ENCODE results near the gene DNER. TPM values are rescaled to one million over a fixed set of nuclear protein-coding genes. Genes with fewer than 3 reads are reported as not detected.

The DNER gene
- total and polyA plus RNA-seq, 2 donors (not counting 3 experiments of a cell fraction or from before 2014, with no cell fraction given), result 0.01 TPM; not detected in 1

DNA sequence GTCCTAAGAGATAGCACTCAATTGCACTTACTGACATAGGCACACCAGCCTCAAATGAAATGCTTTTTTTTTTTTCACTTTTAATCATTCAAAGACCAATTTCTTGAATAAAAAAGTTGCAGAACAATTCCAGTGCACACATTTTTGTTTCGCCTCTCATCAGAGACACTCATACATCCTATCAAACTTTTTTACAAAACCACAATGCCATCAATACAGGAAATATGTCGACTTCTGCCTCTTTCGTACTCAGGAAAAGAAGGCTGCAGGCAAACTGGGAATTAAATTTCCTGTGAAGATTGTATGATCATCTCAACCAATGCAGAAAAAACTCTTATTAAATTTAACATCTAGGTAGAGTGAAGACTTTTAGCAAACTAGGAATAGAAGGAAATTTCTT is 112.4 kb downstream of the DNER start:
- Histone ChIP-seq H4K20me1 (replicated peaks; ENCODE audit: control insufficient read depth, extremely low read depth, insufficient read depth, low read length) (no peaks in the 10 kb centered on the region), H3K27ac (ENCODE audit: insufficient read depth, low read depth, low read length) (no peak overlapping the region), H3K27me3 (ENCODE audit: control insufficient read depth in 2 of 2, insufficient read depth in 2 of 2, low read length in 2 of 2) (no peaks in the 10 kb centered on the region), H2AFZ (ENCODE audit: low read depth, low read length) (no peak overlapping the region), H3K36me3 (ENCODE audit: control insufficient read depth in 2 of 2, extremely low read depth in 1 of 2, insufficient read depth in 2 of 2, low read length in 2 of 2) (no peaks in the 10 kb centered on the region), H3K4me1 (ENCODE audit: control insufficient read depth, extremely low read depth, insufficient read depth, low read length) (no peaks in the 10 kb centered on the region), H3K79me2 (ENCODE audit: control insufficient read depth, insufficient read depth, low read length) (no peaks in the 10 kb centered on the region), H3K9me1 (replicated peaks; ENCODE audit: control insufficient read depth, extremely low read depth, insufficient read depth, low read length) (no peaks in the 10 kb centered on the region), H3K4me2 (ENCODE audit: insufficient read depth, low read length) (no peak overlapping the region), H3K9ac (replicated peaks; ENCODE audit: extremely low read depth, insufficient read depth, low read length) (no peak overlapping the region), H3K9me3 (replicated peaks; ENCODE audit: control insufficient read depth, insufficient read depth, low read length) (no peaks in the 10 kb centered on the region), H3K4me3 (replicated peaks in 1 of 3; ENCODE audit: insufficient read depth in 1 of 3, low read depth in 1 of 3, low read length in 3 of 3) (no peak overlapping the region)
- dilution Hi-C loops (cut with MboI; ENCODE audit: extremely low pct_ligation_motif_present, low sequenced_read_pairs) (no loop called here), intact Hi-C loops (cut with micrococcal nuclease) (no loop called here)
- ChIA-PET CTCF (no interaction called here), POLR2A (no interaction called here)
- FAIRE-seq, result no peak
- no TSS peak for BruUV-seq (replicated peaks)
- no peak for DNase-seq (ENCODE audit: low read depth, low spot score)
- TF ChIP-seq EZH2 (IDR thresholded peaks at IDR 0.05; ENCODE audit: borderline replicate concordance, low read depth, low read length, severe bottlenecking) (no peak), FOS (IDR thresholded peaks at IDR 0.05; ENCODE audit: borderline replicate concordance, insufficient read depth, low read length) (no peak), POLR2A (IDR thresholded peaks at IDR 0.05; ENCODE audit: low read depth, low read length) (no peak), JUN (IDR thresholded peaks at IDR 0.05; ENCODE audit: borderline replicate concordance, insufficient read depth, insufficient read length, low read depth) (no peak), MYC (IDR thresholded peaks at IDR 0.05; ENCODE audit: low read depth, low read length) (no peak), GATA2 (IDR thresholded peaks at IDR 0.05; ENCODE audit: insufficient read depth, insufficient read length, low read depth, low read length) (no peak), POLR2AphosphoS5 (IDR thresholded peaks at IDR 0.05; ENCODE audit: insufficient read depth, low read depth, low read length) (no peak)
- TF ChIP-seq, protein P1, sequence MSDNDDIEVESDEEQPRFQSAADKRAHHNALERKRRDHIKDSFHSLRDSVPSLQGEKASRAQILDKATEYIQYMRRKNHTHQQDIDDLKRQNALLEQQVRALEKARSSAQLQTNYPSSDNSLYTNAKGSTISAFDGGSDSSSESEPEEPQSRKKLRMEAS (IDR thresholded peaks at IDR 0.05; ENCODE audit: insufficient read depth, insufficient read length), result no peak
- TF ChIP-seq, protein P2, sequence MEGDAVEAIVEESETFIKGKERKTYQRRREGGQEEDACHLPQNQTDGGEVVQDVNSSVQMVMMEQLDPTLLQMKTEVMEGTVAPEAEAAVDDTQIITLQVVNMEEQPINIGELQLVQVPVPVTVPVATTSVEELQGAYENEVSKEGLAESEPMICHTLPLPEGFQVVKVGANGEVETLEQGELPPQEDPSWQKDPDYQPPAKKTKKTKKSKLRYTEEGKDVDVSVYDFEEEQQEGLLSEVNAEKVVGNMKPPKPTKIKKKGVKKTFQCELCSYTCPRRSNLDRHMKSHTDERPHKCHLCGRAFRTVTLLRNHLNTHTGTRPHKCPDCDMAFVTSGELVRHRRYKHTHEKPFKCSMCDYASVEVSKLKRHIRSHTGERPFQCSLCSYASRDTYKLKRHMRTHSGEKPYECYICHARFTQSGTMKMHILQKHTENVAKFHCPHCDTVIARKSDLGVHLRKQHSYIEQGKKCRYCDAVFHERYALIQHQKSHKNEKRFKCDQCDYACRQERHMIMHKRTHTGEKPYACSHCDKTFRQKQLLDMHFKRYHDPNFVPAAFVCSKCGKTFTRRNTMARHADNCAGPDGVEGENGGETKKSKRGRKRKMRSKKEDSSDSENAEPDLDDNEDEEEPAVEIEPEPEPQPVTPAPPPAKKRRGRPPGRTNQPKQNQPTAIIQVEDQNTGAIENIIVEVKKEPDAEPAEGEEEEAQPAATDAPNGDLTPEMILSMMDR (IDR thresholded peaks at IDR 0.05; ENCODE audit: extremely low read depth in 1 of 2, insufficient read depth in 1 of 2, low read depth in 1 of 2, low read length in 2 of 2), result no peak
